Neutrophil (primary cell): Measurements from ENCODE around the gene TRMT61A.

Experiments
- H3K27ac ChIP-seq: fragments of 200-600 bp; sonication (generic); 2 replicates; pipeline ENCODE4 v1.5.1; 2016; ENCODE audit warnings: mild to moderate bottlenecking, moderate library complexity
- H3K27me3 ChIP-seq: fragments of 200-600 bp; sonication (generic); 2 replicates; pipeline ENCODE4 v1.6.0; 2016; ENCODE audit warnings: mild to moderate bottlenecking
- H3K36me3 ChIP-seq: fragments of 200-600 bp; sonication (generic); 2 replicates; pipeline ENCODE4 v1.5.1; 2017
- H3K4me1 ChIP-seq, 2 experiments: fragments of 200-600 bp in 1 of 2; sonication (generic) in 1 of 2; 1 replicate in 1 of 2; 2 replicates in 1 of 2; pipeline versions ENCODE4 v1.5.1 to v1.6.1; 2013 to 2016; ENCODE audit warnings: low read depth in 1 of 2, low read length in 1 of 2, mild to moderate bottlenecking in 1 of 2, moderate library complexity in 1 of 2; ENCODE audit not compliant: control insufficient read depth in 1 of 2, insufficient read depth in 1 of 2
- H3K4me3 ChIP-seq, 2 experiments: fragments of 200-600 bp in 1 of 2; sonication (generic) in 1 of 2; 1 replicate in 1 of 2; 2 replicates in 1 of 2; pipeline ENCODE4 v1.5.1; 2013 to 2016; ENCODE audit warnings: low read depth in 1 of 2, low read length in 1 of 2, mild to moderate bottlenecking in 1 of 2, moderate library complexity in 1 of 2
- H3K9me3 ChIP-seq: fragments of 200-600 bp; sonication (generic); 2 replicates; pipeline ENCODE4 v1.5.1; 2016
- TF ChIP-seq, protein P1 (sequence below): fragments of 200-600 bp; sonication (generic); IDR thresholded peaks from 2 replicates; pipeline ENCODE4 v1.5.1; 2016; ENCODE audit warnings: antibody characterized with exemption

Gene TRMT61A

GRCh38 chr14:103502877-103503276 lies 26.1 kb upstream of the TRMT61A start:
- H3K36me3 ChIP-seq, result peaks cover 97% of the 10 kb centered on the region

GRCh38 chr14:103503296-103503695 lies 25.7 kb upstream of the TRMT61A start:
- Histone ChIP-seq H3K36me3 (peaks cover 97% of the 10 kb centered on the region), H3K9me3 (no peaks in the 10 kb centered on the region), H3K27me3 (no peaks in the 10 kb centered on the region), H3K27ac (no peak overlapping the region), H3K4me3 (no peak overlapping the region), H3K4me1 (no peaks in the 10 kb centered on the region)
- TF ChIP-seq, protein P1, sequence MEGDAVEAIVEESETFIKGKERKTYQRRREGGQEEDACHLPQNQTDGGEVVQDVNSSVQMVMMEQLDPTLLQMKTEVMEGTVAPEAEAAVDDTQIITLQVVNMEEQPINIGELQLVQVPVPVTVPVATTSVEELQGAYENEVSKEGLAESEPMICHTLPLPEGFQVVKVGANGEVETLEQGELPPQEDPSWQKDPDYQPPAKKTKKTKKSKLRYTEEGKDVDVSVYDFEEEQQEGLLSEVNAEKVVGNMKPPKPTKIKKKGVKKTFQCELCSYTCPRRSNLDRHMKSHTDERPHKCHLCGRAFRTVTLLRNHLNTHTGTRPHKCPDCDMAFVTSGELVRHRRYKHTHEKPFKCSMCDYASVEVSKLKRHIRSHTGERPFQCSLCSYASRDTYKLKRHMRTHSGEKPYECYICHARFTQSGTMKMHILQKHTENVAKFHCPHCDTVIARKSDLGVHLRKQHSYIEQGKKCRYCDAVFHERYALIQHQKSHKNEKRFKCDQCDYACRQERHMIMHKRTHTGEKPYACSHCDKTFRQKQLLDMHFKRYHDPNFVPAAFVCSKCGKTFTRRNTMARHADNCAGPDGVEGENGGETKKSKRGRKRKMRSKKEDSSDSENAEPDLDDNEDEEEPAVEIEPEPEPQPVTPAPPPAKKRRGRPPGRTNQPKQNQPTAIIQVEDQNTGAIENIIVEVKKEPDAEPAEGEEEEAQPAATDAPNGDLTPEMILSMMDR, result no peak

More at GRCh38 chr14:103502877-103503276, 26.1 kb upstream of the TRMT61A start:
- H3K4me3 ChIP-seq, result no peak overlapping the region
- no peaks in the 10 kb centered on the region for H3K27me3 ChIP-seq
- no peaks in the 10 kb centered on the region for H3K4me1 ChIP-seq
- no peak overlapping the region for H3K27ac ChIP-seq
- TF ChIP-seq, protein P1, result no peak
- H3K9me3 ChIP-seq, result no peaks in the 10 kb centered on the region

DNA sequence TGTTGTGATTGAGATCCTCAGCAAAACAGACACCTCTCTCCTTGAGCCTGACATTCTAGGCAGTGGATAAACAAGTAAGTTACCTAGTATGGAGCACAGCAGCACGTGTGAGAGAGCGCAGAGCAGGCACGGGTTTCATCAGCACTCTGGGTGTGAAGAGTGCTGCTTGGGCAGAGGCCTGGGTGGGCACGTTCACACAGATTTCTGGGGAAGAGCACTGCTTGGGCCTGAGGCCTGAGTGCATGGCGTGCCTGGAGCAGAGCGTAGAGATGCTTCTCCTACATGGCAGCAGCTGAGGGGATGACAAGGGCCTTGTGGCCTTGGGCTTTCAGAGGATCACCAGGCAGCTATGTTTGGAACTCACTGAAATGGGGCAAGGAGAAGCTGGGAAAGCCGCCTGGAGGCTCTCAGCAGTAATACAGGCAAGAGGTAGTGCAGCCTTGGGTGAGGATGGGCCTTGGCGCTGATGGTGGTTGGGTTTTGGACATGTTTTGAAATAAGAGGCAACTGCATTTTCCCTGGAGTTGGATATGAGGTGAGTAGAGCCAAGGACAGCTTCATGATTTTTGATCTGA lies 23.9 kb upstream of the TRMT61A start:
- TF ChIP-seq, protein P1, result no peak
- Histone ChIP-seq H3K9me3 (no peaks in the 10 kb centered on the region), H3K36me3 (peaks cover 98% of the 10 kb centered on the region), H3K4me1 (no peaks in the 10 kb centered on the region), H3K27ac (no peak overlapping the region), H3K27me3 (no peaks in the 10 kb centered on the region), H3K4me3 (no peak overlapping the region)

DNA sequence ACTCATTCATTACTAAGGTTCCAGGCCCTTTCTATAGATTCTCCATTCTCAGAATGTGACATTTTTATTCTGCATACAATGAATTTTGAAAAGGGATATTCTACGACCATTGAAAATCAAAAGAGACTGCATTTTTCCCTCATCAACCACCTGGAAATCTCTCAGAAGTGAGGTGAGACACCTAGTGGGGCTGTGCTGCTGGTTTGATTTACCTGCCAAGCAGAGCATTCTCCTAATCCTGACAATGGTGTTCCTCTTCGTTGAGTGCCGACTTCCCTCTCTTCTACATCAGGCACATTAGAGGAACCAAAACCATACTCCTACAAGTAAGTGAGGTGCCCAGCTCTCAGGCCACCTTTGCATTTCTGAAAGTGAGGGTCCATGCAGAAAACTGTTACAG lies 21.2 kb upstream of the TRMT61A start:
- Histone ChIP-seq H3K9me3 (no peaks in the 10 kb centered on the region), H3K36me3 (peaks cover 95% of the 10 kb centered on the region), H3K27ac (peak overlapping the region; percentile 31), H3K27me3 (no peaks in the 10 kb centered on the region), H3K4me1 (no peaks in the 10 kb centered on the region), H3K4me3 (no peak overlapping the region)
- TF ChIP-seq, protein P1, result no peak

- TF ChIP-seq, protein P1, result no peak
- no peaks in the 10 kb centered on the region for H3K27me3 ChIP-seq
- H3K4me3 ChIP-seq, result no peak overlapping the region
- H3K4me1 ChIP-seq, result no peaks in the 10 kb centered on the region
- no peak overlapping the region for H3K27ac ChIP-seq
- H3K36me3 ChIP-seq, result peaks cover 95% of the 10 kb centered on the region
- H3K9me3 ChIP-seq, result no peaks in the 10 kb centered on the region
Measured at GRCh38 chr14:103508521-103509329, 20.3 kb upstream of the TRMT61A start.
